Fibroblast of the aortic adventitia (primary cell): ENCODE results near the gene DENND4B. TPM values are rescaled to one million over a fixed set of nuclear protein-coding genes. Genes with fewer than 3 reads are reported as not detected.

Experiments used
- DNase-seq: peaks from one replicate; pipeline ENCODE4 v3.0.0-alpha.2; 2010; ENCODE audit warnings: low read depth
- H3K4me3 ChIP-seq: 2 replicates; pipeline ENCODE4 v1.5.1; 2011; ENCODE audit warnings: low read depth, mild to moderate bottlenecking, control low read depth, low read length, moderate library complexity
- total RNA-seq: library from RNA; depleted of rRNA; stranded (reverse); fragments of >200 nt; gene quantifications from 2 replicates; pipeline ENCODE4 v1.2.3, GENCODE V29; 2012; ENCODE audit warnings: low replicate concordance
- TF ChIP-seq, protein P1 (sequence below): IDR thresholded peaks from 2 replicates; pipeline ENCODE4 v1.5.1; 2011; ENCODE audit warnings: mild to moderate bottlenecking, low read length, control low read depth, inconsistent platforms; ENCODE audit not compliant: insufficient read depth

The DENND4B gene
- total RNA-seq, 1 donor: 23.2 TPM

GRCh38 chr1:153945795-153946621, 510 bp downstream of the DENND4B start:
- TF ChIP-seq, protein P1, sequence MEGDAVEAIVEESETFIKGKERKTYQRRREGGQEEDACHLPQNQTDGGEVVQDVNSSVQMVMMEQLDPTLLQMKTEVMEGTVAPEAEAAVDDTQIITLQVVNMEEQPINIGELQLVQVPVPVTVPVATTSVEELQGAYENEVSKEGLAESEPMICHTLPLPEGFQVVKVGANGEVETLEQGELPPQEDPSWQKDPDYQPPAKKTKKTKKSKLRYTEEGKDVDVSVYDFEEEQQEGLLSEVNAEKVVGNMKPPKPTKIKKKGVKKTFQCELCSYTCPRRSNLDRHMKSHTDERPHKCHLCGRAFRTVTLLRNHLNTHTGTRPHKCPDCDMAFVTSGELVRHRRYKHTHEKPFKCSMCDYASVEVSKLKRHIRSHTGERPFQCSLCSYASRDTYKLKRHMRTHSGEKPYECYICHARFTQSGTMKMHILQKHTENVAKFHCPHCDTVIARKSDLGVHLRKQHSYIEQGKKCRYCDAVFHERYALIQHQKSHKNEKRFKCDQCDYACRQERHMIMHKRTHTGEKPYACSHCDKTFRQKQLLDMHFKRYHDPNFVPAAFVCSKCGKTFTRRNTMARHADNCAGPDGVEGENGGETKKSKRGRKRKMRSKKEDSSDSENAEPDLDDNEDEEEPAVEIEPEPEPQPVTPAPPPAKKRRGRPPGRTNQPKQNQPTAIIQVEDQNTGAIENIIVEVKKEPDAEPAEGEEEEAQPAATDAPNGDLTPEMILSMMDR: no peak
- peak overlapping the region; percentile 86 for H3K4me3 ChIP-seq
- peak; percentile 65 for DNase-seq

GRCh38 chr1:153945131-153945794, 1.3 kb downstream of the DENND4B start:
- peak overlapping the region; percentile 86 for H3K4me3 ChIP-seq
- peak; percentile 60 for DNase-seq
- TF ChIP-seq, protein P1: no peak

- TF ChIP-seq, protein P1: no peak
- peak overlapping the region; percentile 86 for H3K4me3 ChIP-seq
- DNase-seq: no peak
Measured at GRCh38 chr1:153944827-153945117, 1.7 kb downstream of the DENND4B start.

GRCh38 chr1:153944005-153944826, 2.3 kb downstream of the DENND4B start:
- TF ChIP-seq, protein P1: no peak
- no peak overlapping the region for H3K4me3 ChIP-seq
- no peak for DNase-seq

- DNase-seq: no peak
- H3K4me3 ChIP-seq: no peak overlapping the region
- TF ChIP-seq, protein P1: no peak
Measured at GRCh38 chr1:153942766-153943549, 3.6 kb downstream of the DENND4B start.
